WERI-Rb-1 (cell line): ENCODE measurements around the gene BLCAP.
A peak's percentile ranks its signal among the peaks of the same experiment; 100 is the strongest.
"Not testable (repeated sequence)": the region's sequence is repeated elsewhere in the genome, so short reads cannot be mapped to it uniquely, and the experiment has no call there.

Experiments used
- DNase-seq: peaks from one replicate; pipeline ENCODE4 v3.0.0-alpha.2; 2020
- H3K27ac ChIP-seq: fragments of 250-450 bp; sonication (Bioruptor Pico); 2 replicates; pipeline ENCODE4 v1.5.1; 2020; ENCODE audit warnings: mild to moderate bottlenecking, moderate library complexity
- H3K27me3 ChIP-seq: fragments of 250-450 bp; sonication (Bioruptor Pico); 2 replicates; pipeline ENCODE4 v1.5.1; 2021; ENCODE audit warnings: mild to moderate bottlenecking, low read depth, moderate library complexity; ENCODE audit not compliant: insufficient read depth, severe bottlenecking
- H3K36me3 ChIP-seq: fragments of 250-450 bp; sonication (Bioruptor Pico); 2 replicates; pipeline ENCODE4 v1.5.1; 2020; ENCODE audit warnings: mild to moderate bottlenecking, moderate library complexity
- H3K4me3 ChIP-seq: 2 replicates; pipeline ENCODE4 v1.5.1; 2011; ENCODE audit warnings: low read depth, mild to moderate bottlenecking, control low read depth, low read length
- H3K9me3 ChIP-seq: fragments of 250-450 bp; sonication (Bioruptor Pico); 2 replicates; pipeline ENCODE4 v1.5.1; 2021; ENCODE audit warnings: mild to moderate bottlenecking, moderate library complexity; ENCODE audit not compliant: severe bottlenecking
- CTCF ChIP-seq: IDR thresholded peaks from 2 replicates; pipeline ENCODE4 v1.5.1; 2011; ENCODE audit warnings: low read depth, mild to moderate bottlenecking, control low read depth, inconsistent platforms, low read length

Gene BLCAP

GRCh38 chr20:37527638-37528445 is at the start of gene BLCAP:
Gene BLCAP, minus strand, starts transcription at chr20:37527876. Its CDS starts 8,702 bp downstream, at chr20:37519174.
- Histone ChIP-seq H3K9me3 (no peaks in the 10 kb centered on the region), H3K36me3 (peaks cover 12% of the 10 kb centered on the region), H3K27me3 (no peaks in the 10 kb centered on the region), H3K27ac (peak within 1 kb of the TSS; percentile 99), H3K4me3 (peak within 1 kb of the TSS; percentile 89)
- peak; percentile 92 for DNase-seq
- no peak for TF ChIP-seq CTCF

GRCh38 chr20:37577436-37577835 is 49.8 kb upstream of the BLCAP start:
- DNase-seq, H3K36me3 ChIP-seq, H3K27me3 ChIP-seq, H3K9me3 ChIP-seq, H3K27ac ChIP-seq, H3K4me3 ChIP-seq: not testable (repeated sequence)

- Histone ChIP-seq H3K9me3 (no peaks in the 10 kb centered on the region), H3K27ac (no peak overlapping the region), H3K27me3 (no peaks in the 10 kb centered on the region), H3K36me3 (no peaks in the 10 kb centered on the region), H3K4me3 (no peak overlapping the region)
- TF ChIP-seq CTCF = no peak
- DNase-seq = no peak
Observed at GRCh38 chr20:37576911-37577310, 49.2 kb upstream of the BLCAP start.

GRCh38 chr20:37575884-37576283 is 48.2 kb upstream of the BLCAP start:
- Histone ChIP-seq H3K27me3 (no peaks in the 10 kb centered on the region), H3K9me3 (no peaks in the 10 kb centered on the region), H3K27ac (no peak overlapping the region), H3K36me3 (no peaks in the 10 kb centered on the region), H3K4me3 (no peak overlapping the region)
- no peak for DNase-seq
- 0 out of 2 replicates have a peak, but pooled peaks have one; percentile 7 for TF ChIP-seq CTCF

GRCh38 chr20:37574199-37574890 is 46.7 kb upstream of the BLCAP start:
- DNase-seq = no peak
- TF ChIP-seq CTCF = no peak
- Histone ChIP-seq H3K9me3 (no peaks in the 10 kb centered on the region), H3K27ac (no peak overlapping the region), H3K4me3 (no peak overlapping the region), H3K27me3 (no peaks in the 10 kb centered on the region), H3K36me3 (no peaks in the 10 kb centered on the region)

- Histone ChIP-seq H3K27ac (no peak overlapping the region), H3K27me3 (no peaks in the 10 kb centered on the region), H3K4me3 (no peak overlapping the region), H3K9me3 (no peaks in the 10 kb centered on the region), H3K36me3 (no peaks in the 10 kb centered on the region)
- DNase-seq = no peak
- no peak for TF ChIP-seq CTCF
Observed at GRCh38 chr20:37573626-37574198, 46.0 kb upstream of the BLCAP start.
